AG04449 (cell line): ENCODE data around the gene TNFSF13.

Experiments used
- CTCF ChIA-PET: fragments of 350-600 bp; formaldehyde crosslinking; extraction: SDS; loops from one replicate; lab custom pipeline; 2021; ENCODE audit warnings: antibody characterized with exemption; lab: Yijun Ruan, JAX
- POLR2A ChIA-PET: fragments of 400-600, 350-600 bp; formaldehyde crosslinking; extraction: SDS; loops from one replicate; lab custom pipeline; 2020; ENCODE audit warnings: antibody characterized with exemption, inconsistent platforms; lab: Yijun Ruan, JAX
- DNase-seq: peaks from one replicate; pipeline ENCODE4 v3.0.0-alpha.2; 2010; ENCODE audit warnings: low read depth, low spot score
- H3K4me3 ChIP-seq: 2 replicates; pipeline ENCODE4 v1.5.1; 2011; ENCODE audit warnings: low read depth, mild to moderate bottlenecking, control low read depth, low read length
- CTCF ChIP-seq: IDR thresholded peaks from one replicate; pipeline ENCODE4 v1.5.1; 2011; ENCODE audit warnings: mild to moderate bottlenecking, moderate library complexity, low read length, control low read depth, inconsistent platforms; ENCODE audit not compliant: insufficient read depth; ENCODE audit errors: missing control alignments

TNFSF13 gene

GRCh38 chr17:7583253-7584109 lies 24.9 kb downstream of the TNFSF13 start, which contains the start of gene MPDU1:
MPDU1 (plus strand) TSS chr17:7583852; CDS start chr17:7583863, 11 bp downstream.
- no peak for TF ChIP-seq CTCF
- CTCF ChIA-PET: interaction anchor here (1.0 to 5.1 kb wide), 4 partner anchors 23 to 303 kb away, joined by 3 to 57 read pairs (median 19); partner anchors contain the start of genes SENP3, TP53 and WRAP53
- peak; percentile 73 for DNase-seq
- POLR2A ChIA-PET: interaction anchor here (0.6 to 3.6 kb wide), 6 partner anchors 9 to 103 kb away, joined by 4 to 45 read pairs (median 6); partner anchors contain the start of genes POLR2A, TP53 and WRAP53
- H3K4me3 ChIP-seq: peak within 1 kb of the TSS; percentile 81

GRCh38 chr17:7586673-7587419 lies 28.3 kb downstream of the TNFSF13 start:
- POLR2A ChIA-PET: interaction anchor here (0.6 to 4.4 kb wide), 10 partner anchors 8 to 236 kb away, joined by 3 to 31 read pairs (median 4); partner anchors contain the start of genes CD68, FXR2, POLR2A and SAT2
- CTCF ChIA-PET: interaction anchor here (0.9 to 5.1 kb wide), 8 partner anchors 11 to 101 kb away, joined by 3 to 57 read pairs (median 4); partner anchors contain the start of genes SENP3, TP53 and WRAP53

GRCh38 chr17:7587420-7588151 lies 29.0 kb downstream of the TNFSF13 start:
- peak; percentile 86 for DNase-seq
- POLR2A ChIA-PET: interaction anchor here (0.6 to 4.4 kb wide), 10 partner anchors 9 to 236 kb away, joined by 3 to 31 read pairs (median 4); partner anchors contain the start of genes CD68, FXR2, POLR2A and SAT2
- H3K4me3 ChIP-seq: peak overlapping the region; percentile 23; the same call in 1 of the 2 replicates
- TF ChIP-seq CTCF: peak; percentile 21
- CTCF ChIA-PET: interaction anchor here (0.9 to 5.1 kb wide), 8 partner anchors 9 to 100 kb away, joined by 3 to 57 read pairs (median 21); partner anchors contain the start of genes CD68, SENP3, TP53 and WRAP53

More at GRCh38 chr17:7586673-7587419, 28.3 kb downstream of the TNFSF13 start:
- peak; percentile 12 for TF ChIP-seq CTCF
- DNase-seq: no peak
- no peak overlapping the region for H3K4me3 ChIP-seq

GRCh38 chr17:7588553-7589203 lies 30.1 kb downstream of the TNFSF13 start:
- ChIA-PET POLR2A (interaction anchor here (0.5 to 4.4 kb wide), 7 partner anchors 10 to 193 kb away, joined by 3 to 31 read pairs (median 4); partner anchors contain the start of genes CD68, FXR2 and WRAP53), CTCF (interaction anchor here (0.7 to 4.5 kb wide), 32 partner anchors 10 to 543 kb away, joined by 3 to 61 read pairs (median 6); partner anchors contain the start of genes ATP1B2, CD68, DNAH2 and FXR2)
- no peak overlapping the region; the same call in 1 of the 2 replicates for H3K4me3 ChIP-seq
- no peak for TF ChIP-seq CTCF
- DNase-seq: no peak
